GM18873 (cell line): ENCODE measurements around the gene ANKRD65.
A peak's percentile ranks its signal among the peaks of the same experiment; 100 is the strongest.
"Not testable (repeated sequence)": the region's sequence is repeated elsewhere in the genome, so short reads cannot be mapped to it uniquely, and the experiment has no call there.

Experiments used
- ATAC-seq: cut with Tn5 transposase; IDR thresholded peaks from one replicate; pipeline ENCODE4 v1.9.1; 2021; ENCODE audit warnings: mild to moderate bottlenecking, moderate library complexity, moderate number of reproducible peaks; ENCODE audit not compliant: unreplicated experiment, low FRiP score

Gene ANKRD65

GRCh38 chr1:1418464-1419362, 2.4 kb downstream of the ANKRD65 start:
- ATAC-seq = no peak

- not testable (repeated sequence) for ATAC-seq
Observed at GRCh38 chr1:1417825-1418463, 3.1 kb downstream of the ANKRD65 start.

- ATAC-seq = not testable (repeated sequence)
Observed at GRCh38 chr1:1417396-1417795, 3.7 kb downstream of the ANKRD65 start.

GRCh38 chr1:1415751-1416150, 5.3 kb downstream of the ANKRD65 start:
- ATAC-seq = no peak

- not testable (repeated sequence) for ATAC-seq
Observed at GRCh38 chr1:1412311-1412902, 8.7 kb downstream of the ANKRD65 start.

- no peak for ATAC-seq
Observed at GRCh38 chr1:1411626-1412025, 9.4 kb downstream of the ANKRD65 start.

- not testable (repeated sequence) for ATAC-seq
Observed at GRCh38 chr1:1410238-1410637, 10.8 kb downstream of the ANKRD65 start.

GRCh38 chr1:1407636-1408318, 13.3 kb downstream of the ANKRD65 start:
- ATAC-seq = peak; percentile 26

- peak; percentile 84 for ATAC-seq
Observed at GRCh38 chr1:1406821-1407635, 14.0 kb downstream of the ANKRD65 start, which contains the start of gene MRPL20. TSS of gene MRPL20 (minus strand) at chr1:1407293. CDS start at chr1:1407217, 76 bp downstream.

- no peak for ATAC-seq
Observed at GRCh38 chr1:1406101-1406820, 14.8 kb downstream of the ANKRD65 start.

GRCh38 chr1:1403653-1404052, 17.4 kb downstream of the ANKRD65 start:
- ATAC-seq = no peak

- ATAC-seq = not testable (repeated sequence)
Observed at GRCh38 chr1:1402901-1403392, 18.1 kb downstream of the ANKRD65 start.

- no peak for ATAC-seq
Observed at GRCh38 chr1:1402072-1402900, 18.8 kb downstream of the ANKRD65 start.

GRCh38 chr1:1401457-1402010, 19.5 kb downstream of the ANKRD65 start:
- ATAC-seq = no peak

GRCh38 chr1:1400576-1401456, 20.3 kb downstream of the ANKRD65 start:
- no peak for ATAC-seq

GRCh38 chr1:1399872-1400575, 21.1 kb downstream of the ANKRD65 start:
- peak; percentile 5 for ATAC-seq
